AG04450 (cell line): ENCODE data around the gene CECR2. TPM values are rescaled to one million over a fixed set of nuclear protein-coding genes. Genes with fewer than 3 reads are reported as not detected.

Experiments
- CTCF ChIA-PET: fragments of 300-600, 350-600 bp; formaldehyde crosslinking; extraction: SDS; loops from one replicate; lab custom pipeline; 2022; ENCODE audit warnings: antibody characterized with exemption, inconsistent platforms; lab: Charles Lee
- POLR2A ChIA-PET: fragments of 350-600 bp; formaldehyde crosslinking; extraction: SDS; loops from one replicate; lab custom pipeline; 2021; ENCODE audit warnings: antibody characterized with exemption, inconsistent platforms; lab: Yijun Ruan, JAX
- DNase-seq: peaks from one replicate; pipeline ENCODE4 v3.0.0-alpha.2; 2011; ENCODE audit warnings: low read depth, low spot score
- H3K27ac ChIP-seq: one replicate; pipeline ENCODE4 v1.5.1; 2012; ENCODE audit warnings: low read depth, low read length, control low read depth
- H3K27me3 ChIP-seq: one replicate; pipeline ENCODE4 v1.6.0; 2012; ENCODE audit warnings: low read length; ENCODE audit not compliant: control insufficient read depth, insufficient read depth
- H3K4me3 ChIP-seq: 2 replicates; pipeline ENCODE4 v1.5.1; 2011; ENCODE audit warnings: mild to moderate bottlenecking, low read depth, low read length, control low read depth
- H3K9me3 ChIP-seq: 2 replicates; pipeline ENCODE4 v1.5.1; 2012; ENCODE audit warnings: low read length; ENCODE audit not compliant: control insufficient read depth, insufficient read depth
- polyA plus RNA-seq: library from polyadenylated mRNA; depleted of rRNA; stranded (reverse); fragments of >200 nt; gene quantifications from 2 replicates; pipeline ENCODE4 v1.2.3, GENCODE V29; 2011
- TF ChIP-seq, protein P1 (sequence below): IDR thresholded peaks from 2 replicates; pipeline ENCODE4 v1.5.1; 2011; ENCODE audit warnings: low read depth, low read length, control low read depth, inconsistent platforms

The CECR2 gene
- polyA plus RNA-seq, 1 experiment, result not detected

DNA sequence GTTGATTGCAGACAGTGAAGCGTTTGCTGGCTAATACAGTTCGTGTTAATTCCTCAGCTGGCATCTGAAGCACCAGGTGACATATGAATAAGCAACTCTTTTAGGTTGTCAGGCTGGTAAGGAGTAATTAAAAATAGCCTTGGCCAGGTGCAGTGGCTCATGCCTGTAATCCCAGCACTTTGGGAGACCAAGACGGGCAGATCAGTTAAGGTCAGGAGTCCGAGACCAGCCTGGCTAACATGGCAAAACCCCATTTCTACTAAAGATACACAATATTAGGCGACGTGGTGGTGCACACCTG lies 74.9 kb downstream of the CECR2 start:
- H3K9me3 ChIP-seq, result no peaks in the 10 kb centered on the region
- ChIA-PET POLR2A (no interaction called here), CTCF (no interaction called here)
- TF ChIP-seq, protein P1, sequence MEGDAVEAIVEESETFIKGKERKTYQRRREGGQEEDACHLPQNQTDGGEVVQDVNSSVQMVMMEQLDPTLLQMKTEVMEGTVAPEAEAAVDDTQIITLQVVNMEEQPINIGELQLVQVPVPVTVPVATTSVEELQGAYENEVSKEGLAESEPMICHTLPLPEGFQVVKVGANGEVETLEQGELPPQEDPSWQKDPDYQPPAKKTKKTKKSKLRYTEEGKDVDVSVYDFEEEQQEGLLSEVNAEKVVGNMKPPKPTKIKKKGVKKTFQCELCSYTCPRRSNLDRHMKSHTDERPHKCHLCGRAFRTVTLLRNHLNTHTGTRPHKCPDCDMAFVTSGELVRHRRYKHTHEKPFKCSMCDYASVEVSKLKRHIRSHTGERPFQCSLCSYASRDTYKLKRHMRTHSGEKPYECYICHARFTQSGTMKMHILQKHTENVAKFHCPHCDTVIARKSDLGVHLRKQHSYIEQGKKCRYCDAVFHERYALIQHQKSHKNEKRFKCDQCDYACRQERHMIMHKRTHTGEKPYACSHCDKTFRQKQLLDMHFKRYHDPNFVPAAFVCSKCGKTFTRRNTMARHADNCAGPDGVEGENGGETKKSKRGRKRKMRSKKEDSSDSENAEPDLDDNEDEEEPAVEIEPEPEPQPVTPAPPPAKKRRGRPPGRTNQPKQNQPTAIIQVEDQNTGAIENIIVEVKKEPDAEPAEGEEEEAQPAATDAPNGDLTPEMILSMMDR, result no peak
- no peak overlapping the region for H3K4me3 ChIP-seq
- DNase-seq, result no peak
- H3K27ac ChIP-seq, result no peak overlapping the region
- no peaks in the 10 kb centered on the region for H3K27me3 ChIP-seq

DNA sequence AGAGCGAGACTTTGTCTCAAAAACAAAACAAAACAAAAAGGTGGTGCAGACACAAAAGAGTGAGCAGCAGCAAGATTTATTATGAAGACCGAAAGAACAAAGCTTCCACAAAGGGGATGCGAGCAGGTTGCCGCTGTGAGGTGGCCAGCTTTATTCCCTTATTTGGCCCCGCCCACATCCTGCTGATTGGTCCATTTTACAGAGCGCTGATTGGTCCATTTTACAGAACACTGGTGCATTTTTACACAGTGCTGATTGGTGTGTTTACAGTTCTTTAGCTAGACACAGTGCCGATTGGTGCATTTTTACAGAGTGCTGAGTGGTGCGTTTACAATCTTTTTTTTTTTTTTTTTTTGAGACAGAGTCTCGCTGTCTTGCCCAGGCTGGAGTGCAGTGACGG lies 77.4 kb downstream of the CECR2 start:
- no peak overlapping the region for H3K4me3 ChIP-seq
- no peak overlapping the region for H3K27ac ChIP-seq
- ChIA-PET POLR2A (no interaction called here), CTCF (no interaction called here)
- TF ChIP-seq, protein P1, result no peak
- H3K9me3 ChIP-seq, result no peaks in the 10 kb centered on the region
- DNase-seq, result no peak
- H3K27me3 ChIP-seq, result no peaks in the 10 kb centered on the region

DNA sequence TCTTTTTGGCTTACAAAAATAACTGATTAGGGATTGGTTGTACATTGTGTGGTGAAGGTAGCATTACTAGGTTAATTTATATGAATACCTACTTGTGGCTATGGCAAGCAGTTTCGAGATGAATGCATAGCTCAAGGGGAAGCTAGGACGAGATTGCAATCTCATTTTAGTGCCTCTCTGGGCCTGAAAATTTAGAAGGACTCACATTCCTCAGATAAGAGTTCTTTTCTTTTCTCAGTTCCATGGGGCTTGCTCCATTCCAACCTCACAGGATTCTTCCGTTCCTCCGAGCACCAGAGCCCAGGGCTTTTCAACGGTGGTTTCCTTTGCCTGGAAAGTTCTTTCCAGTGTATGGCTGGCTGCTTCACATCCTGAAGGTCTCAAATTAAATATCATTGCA lies 82.1 kb downstream of the CECR2 start:
- TF ChIP-seq, protein P1, result no peak
- Histone ChIP-seq H3K27ac (no peak overlapping the region), H3K9me3 (no peaks in the 10 kb centered on the region), H3K4me3 (no peak overlapping the region), H3K27me3 (no peaks in the 10 kb centered on the region)
- POLR2A ChIA-PET, result no interaction called here
- no peak for DNase-seq
- CTCF ChIA-PET, result interaction anchor here (2.0 kb wide), 1 partner anchor 280 kb away, joined by 8 read pairs; no protein-coding TSS in a partner anchor

DNA sequence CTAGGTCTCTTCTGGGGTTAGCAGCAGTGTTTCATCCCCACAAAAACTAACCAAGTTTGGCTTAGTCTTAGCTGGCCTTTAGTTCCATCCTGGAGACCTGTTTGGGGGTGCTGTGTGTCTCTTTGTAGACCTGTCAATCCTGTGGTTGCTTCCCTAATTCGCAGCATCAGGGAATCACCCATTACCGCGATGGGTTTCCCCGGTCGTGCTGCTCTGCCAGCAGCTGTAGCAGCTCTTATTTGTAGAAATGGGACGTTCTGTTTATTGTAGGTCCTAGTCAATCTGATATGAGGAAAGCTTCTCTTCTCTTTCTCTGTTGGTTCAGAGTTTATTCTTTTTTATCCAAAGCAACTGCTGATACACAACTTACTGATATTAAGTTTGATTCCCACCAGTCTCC lies 91.6 kb downstream of the CECR2 start:
- ChIA-PET POLR2A (no interaction called here), CTCF (no interaction called here)
- TF ChIP-seq, protein P1, result no peak
- Histone ChIP-seq H3K27ac (no peak overlapping the region), H3K4me3 (no peak overlapping the region), H3K9me3 (no peaks in the 10 kb centered on the region), H3K27me3 (no peaks in the 10 kb centered on the region)
- DNase-seq, result no peak

DNA sequence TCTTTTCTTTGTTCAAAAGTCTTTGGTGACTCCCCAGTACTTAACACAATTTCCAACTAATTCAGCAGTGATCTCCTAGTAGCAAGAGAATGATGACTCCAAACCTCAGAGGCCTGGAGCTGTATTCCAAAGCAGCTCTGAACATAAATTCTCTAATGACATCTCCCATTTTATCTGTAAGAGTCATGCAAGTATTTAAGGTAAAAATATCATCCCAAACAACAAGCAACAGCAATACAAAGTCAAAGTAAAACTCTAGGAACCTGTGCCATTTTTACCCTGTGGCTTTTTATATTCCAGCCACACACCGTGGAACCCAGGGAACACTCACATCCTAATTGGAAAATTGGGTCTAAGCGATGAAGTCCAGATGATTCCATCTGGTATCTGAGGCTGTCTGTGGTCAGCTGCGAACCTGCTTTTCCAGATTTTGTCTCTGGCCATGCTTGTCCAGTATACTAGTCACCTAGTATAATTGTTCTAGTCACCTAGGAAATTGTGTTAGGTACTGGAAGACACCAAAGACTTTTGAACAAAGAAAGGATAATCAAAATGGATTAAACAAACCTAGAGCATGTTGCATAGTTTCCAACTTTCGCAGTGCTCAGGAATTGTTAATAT lies 101.7 kb downstream of the CECR2 start:
- CTCF ChIA-PET, result no interaction called here
- DNase-seq, result no peak
- Histone ChIP-seq H3K9me3 (no peaks in the 10 kb centered on the region), H3K27ac (no peak overlapping the region), H3K27me3 (no peaks in the 10 kb centered on the region), H3K4me3 (no peak overlapping the region)
- POLR2A ChIA-PET, result no interaction called here
- TF ChIP-seq, protein P1, result no peak
